Measurements from ENCODE around the gene IZUMO1. TPM values are rescaled to one million over a fixed set of nuclear protein-coding genes. Genes with fewer than 3 reads are reported as not detected.

Gene IZUMO1
- total and polyA plus RNA-seq, 2 of the 13 experiments (the other 11 are each of a cell fraction or from before 2014, with no cell fraction given), result 0.07 to 0.22 TPM

DNA sequence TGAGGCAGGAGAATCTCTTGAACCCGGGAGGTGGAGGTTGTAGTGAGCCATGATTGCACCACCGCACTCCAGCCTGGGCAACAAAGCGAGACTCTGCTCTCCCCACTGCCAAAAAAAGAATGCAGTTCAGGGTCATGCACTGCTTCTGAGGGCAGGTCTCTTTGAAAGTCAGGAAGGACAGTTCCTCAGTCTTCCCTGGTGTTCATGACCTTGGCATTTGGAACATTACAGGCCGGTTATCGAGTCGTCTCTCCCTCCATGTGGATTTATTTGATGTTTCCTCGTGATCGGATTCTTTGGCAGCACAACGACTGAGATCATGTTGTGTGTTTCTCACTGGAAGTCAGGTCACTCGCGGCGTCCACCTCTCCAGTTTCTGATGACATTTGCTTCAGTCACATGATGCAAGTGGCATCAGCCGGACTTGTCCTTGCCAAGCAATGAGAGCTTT lies 25.8 kb upstream of the IZUMO1 start (continued):
- no peak for TF ChIP-seq MLXIP (CRISPR knock-in tag; IDR thresholded peaks at IDR 0.05; ENCODE audit: borderline replicate concordance)
- TF ChIP-seq MED1 (CRISPR knock-in tag; IDR thresholded peaks at IDR 0.05), result peak; percentile 82
- no peak for TF ChIP-seq ZNF7 (CRISPR knock-in tag; IDR thresholded peaks at IDR 0.05)
- TF ChIP-seq ZSCAN31 (CRISPR knock-in tag; IDR thresholded peaks at IDR 0.05; ENCODE audit: low read depth), result no peak
- no peak for TF ChIP-seq RBM22 (optimal IDR thresholded peaks at IDR 0.05; ENCODE audit: low read length)
- TF ChIP-seq ZNF317 (CRISPR knock-in tag; IDR thresholded peaks at IDR 0.05), result no peak
- no peak for TF ChIP-seq CBFB (CRISPR knock-in tag; IDR thresholded peaks at IDR 0.05)
- no peak for TF ChIP-seq ZNF274 (CRISPR knock-in tag; IDR thresholded peaks at IDR 0.05)
- no peak for TF ChIP-seq SATB2 (CRISPR knock-in tag; IDR thresholded peaks at IDR 0.05)
- TF ChIP-seq NFIB (CRISPR knock-in tag; IDR thresholded peaks at IDR 0.05; ENCODE audit: borderline replicate concordance), result no peak
- TF ChIP-seq ZNF121 (CRISPR knock-in tag; IDR thresholded peaks at IDR 0.05), result peak; percentile 99
- TF ChIP-seq ZNF501 (CRISPR knock-in tag; IDR thresholded peaks at IDR 0.05), result no peak
- 0 out of 2 replicates have a peak, but pooled peaks have one; percentile 21 for TF ChIP-seq KDM6A (CRISPR knock-in tag; IDR thresholded peaks at IDR 0.05; ENCODE audit: low read depth)
- TF ChIP-seq, protein P1, sequence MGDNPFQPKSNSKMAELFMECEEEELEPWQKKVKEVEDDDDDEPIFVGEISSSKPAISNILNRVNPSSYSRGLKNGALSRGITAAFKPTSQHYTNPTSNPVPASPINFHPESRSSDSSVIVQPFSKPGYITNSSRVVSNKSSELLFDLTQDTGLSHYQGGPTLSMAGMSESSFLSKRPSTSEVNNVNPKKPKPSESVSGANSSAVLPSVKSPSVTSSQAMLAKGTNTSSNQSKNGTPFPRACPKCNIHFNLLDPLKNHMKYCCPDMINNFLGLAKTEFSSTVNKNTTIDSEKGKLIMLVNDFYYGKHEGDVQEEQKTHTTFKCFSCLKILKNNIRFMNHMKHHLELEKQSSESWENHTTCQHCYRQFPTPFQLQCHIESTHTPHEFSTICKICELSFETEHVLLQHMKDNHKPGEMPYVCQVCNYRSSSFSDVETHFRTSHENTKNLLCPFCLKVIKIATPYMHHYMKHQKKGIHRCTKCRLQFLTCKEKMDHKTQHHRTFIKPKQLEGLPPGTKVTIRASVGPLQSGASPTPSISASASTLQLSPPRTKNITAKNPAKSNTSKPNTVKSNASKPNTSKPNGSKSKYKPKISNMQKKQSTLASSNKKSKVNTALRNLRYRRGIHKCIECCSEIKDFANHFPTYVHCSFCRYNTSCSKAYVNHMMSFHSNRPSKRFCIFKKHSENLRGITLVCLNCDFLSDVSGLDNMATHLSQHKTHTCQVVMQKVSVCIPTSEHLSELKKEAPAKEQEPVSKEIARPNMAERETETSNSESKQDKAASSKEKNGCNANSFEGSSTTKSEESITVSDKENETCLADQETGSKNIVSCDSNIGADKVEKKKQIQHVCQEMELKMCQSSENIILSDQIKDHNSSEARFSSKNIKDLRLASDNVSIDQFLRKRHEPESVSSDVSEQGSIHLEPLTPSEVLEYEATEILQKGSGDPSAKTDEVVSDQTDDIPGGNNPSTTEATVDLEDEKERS (CRISPR knock-in tag; IDR thresholded peaks at IDR 0.05), result no peak; the same call in 1 of the 2 replicates
- TF ChIP-seq EZH2 (conservative IDR thresholded peaks at IDR 0.05; ENCODE audit: low read depth, low read length), result no peak
- TF ChIP-seq ZNF740 (CRISPR knock-in tag; IDR thresholded peaks at IDR 0.05), result no peak
- TF ChIP-seq PATZ1 (CRISPR knock-in tag; IDR thresholded peaks at IDR 0.05), result no peak
- no peak for TF ChIP-seq TBX3 (IDR thresholded peaks at IDR 0.05; ENCODE audit: borderline replicate concordance)
- TF ChIP-seq ZNF563 (CRISPR knock-in tag; IDR thresholded peaks at IDR 0.05), result no peak
- no peak for TF ChIP-seq ZNF414 (CRISPR knock-in tag; IDR thresholded peaks at IDR 0.05)
- TF ChIP-seq TCF12 (IDR thresholded peaks at IDR 0.05), result no peak
- TF ChIP-seq TCF12 (CRISPR knock-in tag; IDR thresholded peaks at IDR 0.05), result no peak
- no peak for TF ChIP-seq HNF4G (IDR thresholded peaks at IDR 0.05; ENCODE audit: borderline replicate concordance, low read depth, low read length)
- no peak for TF ChIP-seq HNF4G (CRISPR knock-in tag; IDR thresholded peaks at IDR 0.05; ENCODE audit: borderline replicate concordance, low read depth)

All from HepG2 (cell line).